Hematopoietic multipotent progenitor cell (in vitro differentiated cells): ENCODE data around the gene EPB41. TPM values are rescaled to one million over a fixed set of nuclear protein-coding genes. Genes with fewer than 3 reads are reported as not detected.
"Not testable (repeated sequence)": the region's sequence is repeated elsewhere in the genome, so short reads cannot be mapped to it uniquely, and the experiment has no call there.

Source experiments
- DNase-seq, 3 donors: peaks; one replicate each; pipeline ENCODE4 v3.0.0-alpha.2; 2011 to 2015; ENCODE audit warnings: low read depth in 2 of 3, low spot score in 2 of 3
- total RNA-seq: library from RNA; depleted of rRNA; stranded (reverse); fragments of >200 nt; gene quantifications from one replicate; pipeline ENCODE4 v1.2.3, GENCODE V29; 2012

Gene EPB41
- total RNA-seq, 1 donor, result 63.3 TPM

GRCh38 chr1:29043274-29043965 is 129.1 kb downstream of the EPB41 start:
- DNase-seq, result no peak

- no peak for DNase-seq
Observed at GRCh38 chr1:29044010-29044409, 129.6 kb downstream of the EPB41 start.

DNA sequence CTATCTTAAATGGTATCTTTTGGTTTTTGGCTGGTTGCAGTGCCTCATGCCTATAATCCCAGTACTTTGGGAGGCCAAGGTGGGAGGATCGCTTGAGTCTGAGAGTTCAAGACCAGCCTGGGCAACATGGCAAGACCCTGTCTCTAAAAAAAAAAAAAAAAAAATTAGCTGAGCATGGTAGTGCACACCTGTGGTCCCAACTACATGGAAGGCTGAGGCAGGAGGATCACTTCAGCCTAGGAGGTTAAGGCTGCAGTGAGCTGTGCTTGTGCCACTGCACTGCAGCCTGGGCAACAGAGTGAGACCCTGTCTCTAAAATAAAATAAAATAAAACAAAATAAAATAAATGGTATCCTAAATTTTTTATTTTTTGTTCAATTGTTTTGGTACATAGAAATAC is 131.3 kb downstream of the EPB41 start:
- not testable (repeated sequence) for DNase-seq

- DNase-seq, result no peak
Observed at GRCh38 chr1:29047142-29047541, 132.8 kb downstream of the EPB41 start.

- DNase-seq, result no peak
Observed at GRCh38 chr1:29050166-29050565, 135.8 kb downstream of the EPB41 start.

DNA sequence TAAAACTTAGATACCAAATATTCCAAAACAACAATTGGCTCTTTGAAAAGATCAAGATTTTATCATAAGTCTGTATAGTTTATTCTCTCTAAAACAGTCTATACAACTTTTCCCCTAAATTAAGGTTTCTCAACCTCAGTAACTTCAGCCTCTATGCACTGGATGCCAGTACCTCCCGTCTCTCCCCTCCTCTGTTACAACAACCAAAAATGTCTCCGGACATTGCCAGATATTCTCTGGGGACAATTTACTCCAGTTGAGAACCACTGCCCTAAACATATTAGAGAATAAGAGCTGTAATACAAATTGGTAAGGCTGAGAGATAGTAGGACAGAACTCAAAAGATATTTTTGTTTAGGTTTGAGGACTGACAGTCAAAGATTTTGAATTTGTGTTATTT is 137.7 kb downstream of the EPB41 start:
- DNase-seq, result no peak

GRCh38 chr1:29052941-29053340 is 138.6 kb downstream of the EPB41 start:
- no peak for DNase-seq

DNA sequence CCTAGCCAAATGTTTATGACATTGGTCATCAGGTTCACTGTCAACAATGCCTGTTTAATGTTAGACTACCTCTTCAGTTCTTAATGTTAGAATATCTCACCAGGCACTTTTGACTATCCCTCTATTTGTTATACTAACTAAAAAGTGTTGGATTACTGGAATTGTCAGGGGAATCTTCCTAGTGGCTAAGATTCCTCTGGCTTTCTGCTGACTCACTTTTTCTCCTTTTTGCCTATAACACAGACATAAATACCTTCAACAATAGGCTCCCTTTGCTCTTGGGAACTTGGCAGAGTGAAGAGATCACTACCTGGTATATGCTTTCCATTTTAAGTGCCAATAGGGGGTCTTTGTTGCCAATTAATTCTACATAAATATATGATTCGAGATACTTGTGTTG is 140.8 kb downstream of the EPB41 start:
- DNase-seq, result no peak

DNA sequence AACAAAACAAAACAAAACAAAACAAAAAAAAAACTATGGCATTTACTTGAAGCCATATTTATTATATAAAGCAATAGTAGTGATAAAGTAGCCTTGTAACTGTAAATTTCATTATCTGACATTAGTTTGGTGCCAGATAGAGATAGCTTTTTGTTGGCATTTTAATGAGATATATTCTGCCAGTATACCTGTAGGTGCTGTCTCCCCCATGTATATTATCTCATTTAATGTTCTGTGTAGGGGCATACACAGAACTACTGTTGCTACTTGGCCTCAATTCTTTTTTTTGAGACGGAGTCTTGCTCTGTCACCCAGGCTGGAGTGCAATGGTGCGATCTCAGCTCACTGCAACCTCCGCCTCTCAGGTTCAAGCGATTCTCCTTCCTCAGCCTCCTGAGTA is 141.9 kb downstream of the EPB41 start:
- DNase-seq, result no peak

GRCh38 chr1:29057700-29058099 is 143.3 kb downstream of the EPB41 start:
- DNase-seq, result no peak

DNA sequence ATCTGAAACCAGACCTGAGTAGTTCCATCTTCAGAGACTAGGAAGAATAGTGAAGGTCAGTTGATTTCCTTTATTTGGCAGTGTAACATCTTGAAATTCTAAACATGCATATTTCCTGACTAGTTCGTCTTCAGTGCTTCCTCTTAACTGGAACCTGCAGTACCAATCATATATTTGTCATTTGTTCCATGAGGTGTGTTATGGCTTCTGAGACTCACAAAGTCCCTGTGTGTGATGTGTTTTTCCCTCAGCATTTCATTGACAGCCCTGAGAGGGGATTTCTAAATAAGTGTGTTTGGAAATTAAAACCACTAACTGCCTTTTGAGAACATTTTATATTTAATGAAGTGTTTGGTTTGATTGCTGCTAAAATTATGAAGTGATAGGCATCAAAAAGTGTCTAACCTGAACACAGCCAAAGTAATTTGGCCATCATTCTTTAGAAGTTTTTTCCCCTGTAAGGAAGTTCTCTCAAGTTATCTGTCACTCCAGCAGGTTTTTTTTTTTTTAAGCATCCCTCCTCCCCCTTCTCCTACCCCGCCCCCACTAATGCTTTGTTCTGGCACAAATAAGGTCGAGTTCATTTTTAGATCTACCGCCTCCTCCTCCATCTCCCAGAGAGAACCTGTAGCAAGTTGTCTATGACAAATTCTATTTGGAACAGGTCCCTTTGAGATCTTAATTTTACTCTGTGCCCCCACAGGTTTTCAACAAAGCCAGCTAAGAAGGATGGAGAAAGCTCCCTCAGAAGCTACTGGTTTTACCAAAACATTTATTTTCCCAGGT is 148.0 kb downstream of the EPB41 start:
- DNase-seq, result no peak

DNA sequence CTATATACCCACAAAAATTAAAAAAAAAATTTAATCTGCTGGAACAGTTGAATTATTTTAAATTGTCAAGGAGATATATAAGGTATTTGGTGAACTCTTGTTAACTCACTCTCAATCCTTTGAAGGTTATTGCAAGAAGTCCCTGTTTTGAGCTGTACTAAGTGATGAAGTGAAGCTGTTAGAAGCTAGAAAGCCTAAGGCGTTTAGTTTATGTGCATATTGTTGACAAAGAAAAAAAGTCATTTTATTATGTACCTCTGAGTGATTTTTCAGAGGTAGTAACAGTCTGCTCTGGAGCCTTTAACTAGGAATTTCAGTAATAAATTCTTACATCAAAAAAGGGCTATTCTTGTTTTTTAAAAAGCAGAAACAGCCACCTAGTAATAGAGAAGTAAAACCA is 149.7 kb downstream of the EPB41 start:
- DNase-seq, result no peak

DNA sequence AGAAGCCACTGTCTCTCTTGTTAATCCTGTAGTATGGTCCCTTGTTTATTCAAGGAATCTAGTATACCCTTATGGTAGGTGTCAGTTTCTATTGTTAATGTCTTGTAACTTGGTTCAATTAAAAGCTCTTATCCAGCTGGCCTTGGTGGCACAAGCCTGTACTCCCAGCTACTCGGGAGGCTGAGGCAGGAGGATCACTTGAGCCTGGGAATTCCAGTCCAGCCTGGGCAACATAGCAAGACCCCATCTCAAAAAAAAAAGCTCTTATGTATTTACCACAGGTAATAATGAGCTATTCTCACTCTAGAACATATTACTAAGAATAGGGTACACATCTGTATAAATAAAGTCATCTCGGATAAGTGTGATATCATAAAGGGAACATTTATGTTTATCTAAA is 162.8 kb downstream of the EPB41 start:
- DNase-seq, result no peak

- not testable (repeated sequence) for DNase-seq
Observed at GRCh38 chr1:29079916-29080629, 165.7 kb downstream of the EPB41 start.

- DNase-seq, result no peak
Observed at GRCh38 chr1:29081201-29081600, 166.8 kb downstream of the EPB41 start.

GRCh38 chr1:29082519-29082918 is 168.2 kb downstream of the EPB41 start:
- no peak for DNase-seq

DNA sequence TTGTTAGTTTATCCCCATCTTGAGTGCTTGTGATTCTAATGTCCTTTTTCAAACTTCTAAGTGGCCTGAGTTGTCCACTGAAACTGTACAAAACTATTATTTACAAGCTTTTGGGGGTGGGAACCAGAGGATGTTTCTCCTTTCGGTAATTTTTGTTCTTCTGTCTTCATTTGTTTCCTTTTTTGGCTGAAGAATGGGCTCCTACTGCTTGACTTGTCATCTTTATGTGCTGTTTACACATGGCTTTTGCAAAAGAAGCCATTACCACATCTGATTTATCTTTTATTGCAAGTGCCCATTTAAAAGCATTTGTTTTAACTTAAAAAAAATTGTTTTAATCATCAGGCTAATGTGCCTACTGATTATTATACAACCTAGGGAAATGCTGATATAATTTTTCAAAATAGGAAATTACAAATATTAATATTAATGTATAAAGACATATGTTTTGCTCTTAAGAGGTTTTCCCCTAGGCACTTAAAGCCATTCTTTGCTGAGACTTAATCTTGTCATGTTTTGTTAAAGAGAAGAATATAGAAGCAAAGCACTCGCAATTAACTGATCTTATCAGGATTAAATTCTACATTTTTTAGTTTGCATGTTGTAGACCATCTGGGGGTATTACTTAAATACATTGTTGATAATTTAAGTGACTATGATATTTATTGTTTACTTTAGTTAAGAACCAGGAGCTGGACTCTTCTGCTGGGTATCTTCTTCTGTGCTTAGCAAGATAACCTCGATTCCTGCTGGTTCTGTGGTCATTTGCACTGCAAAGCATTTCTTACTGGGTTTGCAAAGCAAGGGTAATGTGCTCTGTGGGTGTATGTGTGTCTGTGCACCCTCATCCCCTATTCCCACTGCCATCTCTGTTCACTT is 169.2 kb downstream of the EPB41 start:
- no peak for DNase-seq

DNA sequence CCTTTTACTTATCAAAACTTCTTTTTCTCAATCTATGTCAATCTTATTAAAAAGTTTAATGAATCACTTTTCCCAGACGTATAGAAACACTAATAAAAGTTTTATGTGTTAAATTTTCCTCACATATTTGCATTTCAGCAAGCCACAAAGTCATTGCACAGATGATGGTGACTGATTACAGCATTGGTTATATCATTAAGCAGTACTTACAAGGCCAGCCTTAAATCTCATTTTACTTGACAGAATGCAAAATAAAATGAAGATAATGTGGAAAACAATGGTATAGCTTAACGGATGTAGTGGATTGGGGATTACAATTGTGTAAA is 169.8 kb downstream of the EPB41 start:
- DNase-seq, result no peak

DNA sequence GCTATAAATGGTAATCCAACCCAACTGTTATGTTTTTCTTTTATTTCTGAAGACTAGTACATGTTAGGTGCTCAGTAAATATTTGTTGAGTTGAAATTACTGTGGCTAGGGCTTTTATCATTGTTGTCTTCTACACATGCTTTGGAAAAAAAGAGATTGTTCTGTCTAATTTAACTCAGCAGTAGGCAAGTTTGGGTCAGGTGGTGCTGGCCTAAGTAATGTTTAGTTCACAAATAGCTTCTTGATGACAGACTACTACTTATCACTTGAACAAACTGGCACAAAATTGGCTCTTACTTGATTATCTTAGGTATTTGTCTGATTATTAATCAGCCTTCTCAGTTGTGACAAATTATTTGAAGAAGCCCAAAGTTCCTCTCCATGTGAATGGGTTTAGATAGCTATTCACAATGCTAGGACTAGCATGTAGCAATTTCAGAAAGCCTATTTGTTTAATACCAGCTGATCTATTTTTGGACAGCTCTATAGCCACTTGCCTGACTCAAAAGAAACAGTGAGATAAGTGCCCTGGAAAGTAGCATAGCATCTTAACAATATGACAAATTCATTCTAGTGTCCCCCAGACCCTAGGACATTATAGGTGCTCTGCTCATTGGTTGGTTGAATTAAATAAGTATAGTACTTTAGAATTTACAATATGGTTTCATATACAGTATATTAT is 176.7 kb downstream of the EPB41 start:
- no peak for DNase-seq

GRCh38 chr1:29092704-29093103 is 178.3 kb downstream of the EPB41 start:
- not testable (repeated sequence) for DNase-seq
